Stimulated activated CD4-positive, alpha-beta T cell treated with anti-CD3 and anti-CD28 coated beads, Interleukin-15, amount 100 ng/mL, for 1 hour (primary cell): ENCODE measurements around the gene UTS2R.

Experiments used
- DNase-seq, 2 donors: peaks; one replicate each; pipeline ENCODE4 v3.0.0-alpha.2; 2020; ENCODE audit warnings: low read depth in 1 of 2, low spot score in 1 of 2

The UTS2R gene

DNA sequence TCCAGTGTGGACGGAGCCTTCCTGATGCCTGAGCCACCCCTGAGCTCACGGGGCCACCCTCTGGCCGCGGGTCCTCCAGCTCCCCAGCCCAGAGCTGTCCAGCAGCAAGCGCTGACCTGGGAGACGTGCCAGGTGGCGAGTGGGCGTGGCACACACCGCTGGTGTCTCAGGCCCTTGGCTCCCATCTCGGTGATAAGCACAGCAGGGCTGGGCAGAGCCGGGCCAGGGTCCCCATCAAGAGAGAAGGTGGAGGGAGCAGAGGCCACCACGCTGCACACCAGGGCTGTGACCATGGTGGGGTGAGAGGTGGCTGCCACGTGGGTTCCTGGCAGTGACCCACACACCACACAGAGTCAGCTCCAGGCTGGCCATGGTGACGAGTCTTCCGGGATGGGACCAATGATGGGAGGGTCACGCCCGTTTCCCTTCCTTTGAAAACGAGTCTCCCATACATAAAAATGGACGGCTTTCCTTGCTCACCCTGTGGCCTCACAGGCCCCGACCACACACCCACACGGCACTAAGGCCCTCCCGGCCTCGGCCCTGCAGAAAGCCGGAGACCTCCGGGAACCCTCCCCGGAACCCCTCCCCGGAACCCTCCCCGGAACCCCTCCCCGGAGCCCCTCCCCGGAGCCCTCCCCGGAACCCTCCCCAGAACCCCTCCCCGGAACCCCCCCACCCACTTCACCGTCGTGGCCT, 16.8 kb downstream of the UTS2R start:
- DNase-seq, result no peak

DNA sequence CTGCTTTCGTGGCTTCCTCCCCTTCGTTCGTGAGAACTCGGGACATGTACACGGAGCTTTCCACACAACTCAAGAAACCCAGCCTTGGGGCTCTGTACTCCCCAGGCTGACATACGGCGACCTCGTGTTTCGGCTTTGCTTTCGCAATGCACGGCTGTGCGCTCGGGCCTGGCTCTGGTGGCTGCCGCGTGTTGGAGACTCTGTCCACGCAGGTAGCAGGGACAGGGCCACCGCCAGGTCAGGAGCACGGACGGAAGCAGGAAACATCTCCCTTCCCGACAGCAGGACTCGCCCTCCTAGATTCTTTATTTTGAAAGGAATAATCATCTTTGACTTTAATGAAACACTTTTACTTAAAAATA, 17.3 kb downstream of the UTS2R start:
- DNase-seq, result no peak

DNA sequence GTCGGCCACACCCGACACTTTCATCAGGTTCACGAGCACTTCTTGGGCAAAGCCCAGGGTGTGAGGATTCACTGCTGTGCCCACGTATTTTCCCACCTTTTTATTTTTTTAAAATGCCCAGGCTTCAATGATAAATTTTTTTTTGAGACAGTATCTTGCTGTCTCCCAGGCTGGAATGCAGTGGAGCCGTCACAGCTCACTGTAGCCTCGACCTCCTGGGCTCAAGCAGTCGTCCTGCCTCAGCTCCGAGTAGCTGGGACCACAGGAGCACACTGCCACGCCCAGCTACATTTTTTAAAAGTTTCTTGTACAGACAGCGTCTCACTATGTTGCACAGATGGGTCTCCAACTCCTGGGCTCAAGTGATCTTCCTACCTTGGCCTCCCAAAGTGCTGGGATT, 17.8 kb downstream of the UTS2R start:
- DNase-seq, result no peak

DNA sequence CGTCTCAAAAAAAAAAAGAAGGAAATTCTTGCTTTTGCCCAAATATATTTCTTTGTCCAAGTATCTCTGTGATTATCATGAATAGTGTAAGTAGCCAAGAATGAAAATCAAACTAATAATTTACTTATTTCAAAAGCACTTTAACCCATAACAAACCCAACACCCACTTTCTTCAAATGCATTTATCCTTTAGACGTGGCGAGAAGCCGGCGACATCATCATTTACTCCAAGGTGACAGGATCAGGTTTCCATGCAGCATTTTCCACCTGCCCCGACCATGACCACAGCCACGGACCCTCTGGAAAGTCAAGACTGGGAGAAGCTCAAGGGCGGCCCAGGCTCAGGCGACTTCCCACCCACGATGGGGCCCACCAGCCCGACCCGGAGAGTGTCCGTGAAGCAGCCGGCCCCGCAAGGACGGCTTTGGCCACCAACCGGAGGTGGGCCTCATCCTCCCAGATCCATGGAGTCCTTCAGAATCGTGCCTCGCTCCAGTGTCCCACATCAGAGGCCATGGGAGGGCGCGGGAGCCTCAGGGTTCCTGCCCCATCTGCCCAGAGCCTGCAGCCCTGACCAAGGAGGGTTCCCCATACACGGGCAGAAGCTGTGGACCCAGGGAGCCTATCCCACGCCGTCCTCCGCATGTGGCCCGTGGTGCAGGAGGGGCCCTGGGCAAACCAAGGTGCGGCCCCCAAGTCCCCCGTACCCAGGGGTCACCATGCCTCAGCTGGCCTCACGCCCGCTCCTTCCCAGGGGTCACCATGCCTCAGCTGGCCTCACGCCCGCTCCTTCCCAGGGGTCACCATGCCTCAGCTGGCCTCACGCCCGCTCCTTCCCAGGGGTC, 18.7 kb downstream of the UTS2R start:
- DNase-seq, result no peak

DNA sequence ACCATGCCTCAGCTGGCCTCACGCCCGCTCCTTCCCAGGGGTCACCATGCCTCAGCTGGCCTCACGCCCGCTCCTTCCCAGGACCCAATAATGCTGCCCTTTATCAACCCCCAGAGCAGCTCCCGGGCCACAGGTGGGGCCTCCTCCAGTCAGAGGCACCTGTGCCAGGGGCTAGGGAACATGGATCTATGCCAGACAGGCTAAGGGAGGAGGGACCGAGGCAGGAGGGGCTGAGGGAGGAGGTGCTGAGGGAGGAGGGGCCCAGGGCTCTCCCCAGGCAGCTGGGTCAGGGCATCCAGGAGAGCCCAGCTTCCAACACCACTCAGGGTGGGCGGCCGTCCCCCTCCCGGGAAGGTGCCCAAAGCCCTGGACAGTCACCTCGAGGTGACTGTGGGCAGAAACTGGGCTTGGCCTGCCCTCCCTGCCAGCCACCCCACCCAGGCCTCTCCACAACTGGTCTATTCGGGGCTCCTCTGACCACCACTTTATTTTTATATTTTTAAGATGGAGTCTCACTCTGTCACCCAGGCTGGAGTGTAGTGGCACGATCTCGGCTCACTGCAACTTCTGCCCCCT, 19.4 kb downstream of the UTS2R start:
- no peak for DNase-seq

DNA sequence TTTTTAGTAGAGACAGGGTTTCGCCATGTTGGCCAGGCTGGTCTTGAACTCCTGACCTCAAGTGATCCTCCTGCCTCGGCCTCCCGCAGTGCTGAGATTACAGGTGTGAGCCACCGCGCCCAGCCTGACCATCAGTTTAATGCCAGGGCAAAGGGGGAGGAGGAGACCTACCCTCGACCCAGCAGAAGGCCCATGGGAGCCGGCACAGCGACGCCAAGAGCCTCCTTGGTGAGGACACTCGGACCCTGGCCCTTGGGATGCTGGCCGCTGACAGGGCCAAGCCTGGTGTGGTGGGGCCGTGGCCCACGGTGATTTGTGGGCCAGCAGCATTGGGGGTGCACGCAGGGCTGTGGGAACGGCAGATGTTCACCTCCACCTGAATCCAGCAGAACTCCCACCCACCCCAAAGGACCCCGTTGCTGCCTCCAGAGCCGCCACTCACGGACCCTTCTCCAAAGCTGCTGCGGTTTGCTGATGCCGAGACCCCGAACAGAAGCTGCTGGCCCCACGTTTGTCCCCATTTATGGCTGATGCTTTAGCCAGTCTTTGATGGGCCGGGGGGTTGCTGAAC, 20.0 kb downstream of the UTS2R start:
- no peak for DNase-seq

DNA sequence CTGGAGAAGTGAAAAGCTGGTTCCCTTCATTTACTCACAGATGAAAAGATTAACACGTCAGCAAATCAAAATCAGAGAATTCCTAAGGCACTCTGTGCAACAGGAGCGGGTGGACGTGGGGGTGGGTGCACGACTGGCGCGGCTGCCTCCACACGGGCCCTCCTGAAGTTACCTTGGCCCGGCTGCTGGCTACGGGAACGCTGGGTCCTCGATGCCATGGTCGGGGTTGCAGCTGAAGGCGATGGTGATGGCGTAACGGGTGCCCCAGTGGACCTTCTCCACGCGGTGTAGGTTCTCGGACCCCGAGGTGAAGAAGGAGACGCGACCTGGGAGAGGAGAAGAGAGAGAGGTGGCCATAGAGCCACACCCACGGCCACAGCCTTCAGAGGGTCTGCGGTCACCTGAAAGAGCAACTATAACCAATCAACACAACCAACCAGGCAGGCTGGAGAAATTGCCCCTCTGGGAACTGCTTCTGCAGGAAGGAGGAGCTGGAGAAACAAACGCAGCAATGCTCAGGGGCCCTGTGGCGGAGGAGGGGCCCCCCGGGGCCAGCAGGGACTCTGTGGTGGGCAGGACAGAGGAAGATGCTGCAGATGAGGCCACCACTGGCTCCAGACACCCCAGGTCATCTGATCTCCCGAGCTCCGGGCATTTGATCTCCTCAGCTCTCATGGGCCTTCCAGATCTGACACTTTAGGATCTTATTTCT, 20.8 kb downstream of the UTS2R start:
- DNase-seq, result no peak

DNA sequence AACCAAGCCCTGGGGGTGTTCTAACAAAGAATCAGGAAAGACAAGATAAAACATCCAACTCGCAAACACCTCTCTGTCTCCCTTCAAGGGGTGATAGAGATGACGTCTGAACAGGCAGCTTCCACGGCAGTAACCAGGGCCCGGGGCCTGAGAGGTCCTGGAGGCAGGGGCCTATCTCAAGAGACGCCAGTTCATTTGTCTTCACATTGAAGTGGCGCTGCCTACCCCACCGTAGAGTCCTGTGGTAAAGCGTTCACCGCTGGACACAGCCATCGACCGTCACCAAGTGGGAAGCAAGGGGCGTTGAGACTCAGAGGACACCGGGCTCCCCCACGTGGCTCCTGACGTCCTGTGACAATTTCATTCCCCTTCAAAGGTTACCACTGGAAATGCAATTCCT, 21.4 kb downstream of the UTS2R start:
- DNase-seq, result no peak

DNA sequence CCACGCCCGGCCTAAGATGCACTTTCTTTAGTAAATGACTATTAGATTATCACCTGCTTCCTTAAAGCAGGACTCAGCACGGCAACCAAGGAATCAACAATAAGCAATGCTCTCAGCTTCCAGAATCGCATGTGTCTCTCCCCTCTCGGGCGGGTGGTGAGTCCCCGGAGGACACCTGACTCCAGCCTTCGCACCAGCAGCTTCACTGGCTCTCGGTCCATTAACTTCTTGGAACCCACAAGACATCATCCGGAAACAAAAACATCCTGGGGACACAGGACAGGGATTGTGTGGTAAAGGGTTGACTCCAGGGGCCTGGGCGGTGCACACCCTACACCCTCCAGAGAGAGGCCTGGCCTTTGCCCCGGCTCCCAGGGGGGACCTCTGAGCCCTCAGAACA, 22.7 kb downstream of the UTS2R start:
- no peak for DNase-seq

DNA sequence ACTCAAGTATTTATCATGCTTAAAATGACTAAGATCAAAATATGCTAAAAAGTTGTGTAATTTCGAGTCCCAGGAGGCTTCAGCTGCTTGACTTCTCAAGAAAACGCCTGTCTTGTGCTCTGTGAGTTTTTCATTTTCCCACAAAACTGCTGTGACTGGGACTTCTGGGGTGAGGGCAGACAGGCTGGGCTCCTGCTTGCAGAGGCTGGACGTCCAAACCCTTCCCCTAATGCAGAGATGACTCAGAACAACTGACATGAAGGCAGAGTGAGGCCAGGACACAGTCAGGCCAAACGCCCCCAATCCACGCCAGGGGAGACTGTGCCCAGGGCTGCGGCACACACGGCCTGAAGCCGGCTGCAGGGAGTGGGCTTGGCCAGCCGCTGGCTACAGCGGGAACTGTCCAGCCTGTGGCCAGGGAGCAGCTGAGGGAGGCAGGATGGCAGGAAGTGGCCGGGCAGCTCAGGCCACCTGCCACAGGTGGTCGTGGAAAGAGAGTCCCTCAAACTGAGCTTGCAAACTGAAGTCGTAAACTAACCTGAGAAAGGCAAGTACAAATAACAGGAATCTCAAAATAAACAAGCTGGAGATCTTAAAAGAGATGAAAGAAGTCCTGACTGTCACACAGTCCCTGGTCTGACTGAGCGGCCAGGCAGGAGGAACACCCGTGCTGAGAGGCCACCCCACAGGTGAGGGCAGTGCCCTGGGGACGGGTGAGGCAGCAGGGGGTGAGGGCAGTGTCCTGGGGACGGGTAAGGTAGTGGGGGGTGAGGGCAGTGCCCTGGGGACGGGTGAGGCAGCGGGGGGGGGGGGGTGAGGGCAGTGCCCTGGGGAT, 25.3 kb downstream of the UTS2R start:
- no peak for DNase-seq

DNA sequence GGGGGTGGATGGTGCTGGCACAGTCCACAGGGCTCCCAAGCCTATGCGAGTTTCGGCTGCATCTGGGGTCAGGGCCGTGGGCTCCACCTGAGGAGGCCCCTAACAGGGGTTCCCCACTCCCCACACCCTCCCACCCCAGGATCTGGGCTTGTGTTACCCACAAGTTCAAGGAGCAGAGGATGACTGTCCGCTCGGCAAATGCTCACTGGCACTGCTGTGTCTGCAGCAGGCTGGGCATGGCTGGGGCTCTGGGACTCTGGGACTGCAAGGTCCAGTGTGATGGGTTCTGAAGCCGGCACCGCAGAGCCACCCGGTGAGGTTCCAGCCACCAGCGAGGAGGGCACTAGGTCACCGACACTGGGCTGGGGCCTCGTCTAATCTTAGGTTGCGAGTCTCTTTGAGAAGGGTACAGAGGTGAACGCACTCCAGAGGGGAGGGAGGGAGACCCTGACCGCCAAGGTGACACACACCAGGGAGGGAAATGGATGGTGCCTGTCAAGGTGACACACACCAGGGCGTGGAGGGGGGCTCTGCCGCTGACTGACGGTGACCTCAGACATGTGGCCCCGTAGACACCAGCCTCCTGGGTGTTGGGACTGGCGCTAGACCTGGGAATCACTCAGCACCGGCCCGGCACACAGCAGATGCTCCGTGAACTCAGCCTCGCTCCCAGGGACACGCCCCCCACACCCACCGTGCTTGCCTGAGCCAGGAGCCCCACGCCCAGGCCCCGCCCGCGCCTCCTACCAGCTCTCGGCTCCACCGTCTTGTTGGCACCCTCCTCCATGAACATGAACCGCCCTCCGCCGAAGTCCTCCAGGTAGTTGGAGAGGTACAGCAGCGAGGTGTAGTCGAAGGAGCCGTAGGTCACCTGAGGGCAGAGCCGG, 26.1 kb downstream of the UTS2R start:
- DNase-seq, result no peak

DNA sequence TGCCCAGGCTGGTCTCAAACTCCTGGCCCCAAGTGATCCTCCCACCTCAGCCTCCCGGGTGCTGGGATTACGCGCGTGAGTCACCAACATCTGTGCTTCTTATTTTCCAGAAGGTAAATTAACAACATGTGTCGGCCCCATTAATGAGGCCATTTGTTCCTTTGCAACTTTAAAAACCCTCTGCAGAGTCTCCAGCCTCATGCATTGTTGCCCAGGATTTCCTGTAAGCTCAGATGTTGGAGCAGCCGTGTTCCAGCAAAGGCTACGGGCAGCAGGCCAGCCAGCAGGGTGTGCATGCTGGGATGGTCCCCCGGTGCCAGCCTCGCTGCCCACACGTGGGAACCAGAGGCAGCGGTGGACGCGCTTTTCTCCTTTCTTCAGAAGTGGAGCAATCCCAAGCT, 27.5 kb downstream of the UTS2R start:
- DNase-seq, result no peak

DNA sequence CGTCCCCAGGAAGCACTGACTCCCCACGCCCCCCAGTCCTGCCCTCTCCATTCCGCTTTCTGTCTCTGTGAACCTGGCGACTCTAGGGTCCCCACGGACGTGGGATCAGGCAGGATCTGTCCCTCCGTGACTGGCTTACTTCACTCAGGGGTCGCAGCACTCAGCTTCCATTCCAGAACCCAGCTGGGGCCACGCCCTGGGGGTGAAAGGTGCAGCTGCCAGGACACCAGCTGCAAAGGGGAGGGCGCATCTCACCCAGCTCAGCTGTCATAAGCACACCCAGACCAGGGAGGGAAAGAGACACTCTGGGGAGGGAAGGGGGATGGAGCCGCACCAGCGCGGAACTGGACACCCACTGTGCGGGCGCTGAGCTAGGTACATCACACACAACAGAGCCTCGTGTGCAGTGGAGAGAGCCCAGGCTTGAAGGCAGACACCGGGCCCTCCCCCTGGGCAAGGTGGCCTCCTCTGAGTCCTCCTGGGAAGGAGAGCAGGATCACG, 28.1 kb downstream of the UTS2R start:
- DNase-seq, result no peak

DNA sequence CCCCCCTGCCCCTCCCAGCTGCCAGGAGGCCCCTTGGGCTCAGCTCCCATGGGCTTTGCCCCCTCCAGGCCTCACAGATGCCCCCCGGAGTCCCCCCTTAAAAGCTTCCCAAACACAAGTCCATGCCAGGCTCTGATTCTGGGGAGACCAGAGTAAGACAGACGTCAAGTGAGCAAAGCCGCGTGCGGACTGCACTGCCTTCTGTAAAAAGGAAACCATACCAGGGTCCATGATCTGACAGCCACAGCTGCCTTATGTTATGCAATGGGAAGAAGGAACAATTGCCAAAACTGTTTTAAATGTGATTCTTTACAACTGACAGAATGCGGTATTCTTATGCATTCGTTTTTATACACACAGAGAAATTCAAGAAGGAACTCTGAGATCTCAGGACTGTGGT, 28.6 kb downstream of the UTS2R start:
- no peak for DNase-seq

DNA sequence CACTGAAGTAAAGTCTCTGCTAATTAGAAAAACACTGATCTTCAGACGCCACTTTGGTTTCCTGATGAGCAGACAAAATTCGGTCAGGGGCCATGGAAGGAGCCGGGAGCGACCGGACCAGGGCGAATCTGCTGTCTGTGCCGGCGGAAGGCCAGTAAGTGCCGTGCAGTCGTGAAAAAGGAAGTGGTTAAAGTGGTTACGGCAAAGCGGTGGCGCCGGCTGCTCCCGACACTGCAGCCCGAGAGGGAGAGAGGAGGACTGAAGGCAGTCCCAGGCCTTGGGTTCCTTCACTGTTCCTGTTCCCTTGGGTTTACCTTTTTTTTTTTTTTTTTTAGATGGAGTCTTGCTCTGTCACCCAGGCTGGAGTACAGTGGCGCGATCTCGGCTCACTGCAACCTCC, 29.3 kb downstream of the UTS2R start:
- peak; percentile 10 to 13 for DNase-seq

DNA sequence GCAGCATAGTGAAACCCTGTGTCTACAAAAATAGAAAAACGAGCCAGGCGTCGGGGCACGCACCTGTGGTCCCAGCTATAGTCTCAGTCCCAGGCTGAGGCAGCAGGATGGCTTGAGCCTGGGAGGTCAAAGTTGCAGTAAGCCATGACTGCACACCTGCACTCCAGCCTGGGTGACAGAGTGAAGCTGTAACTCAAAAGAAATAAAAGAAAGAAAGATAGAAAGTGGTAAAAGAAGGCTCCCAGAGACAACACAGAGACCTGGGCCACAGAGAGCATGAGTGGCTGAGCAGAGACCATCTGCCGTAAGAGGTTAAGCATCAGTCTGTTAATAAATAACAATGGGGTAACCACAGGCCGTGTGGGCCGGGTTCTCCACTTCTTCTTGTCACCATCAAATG, 31.3 kb downstream of the UTS2R start:
- no peak for DNase-seq

DNA sequence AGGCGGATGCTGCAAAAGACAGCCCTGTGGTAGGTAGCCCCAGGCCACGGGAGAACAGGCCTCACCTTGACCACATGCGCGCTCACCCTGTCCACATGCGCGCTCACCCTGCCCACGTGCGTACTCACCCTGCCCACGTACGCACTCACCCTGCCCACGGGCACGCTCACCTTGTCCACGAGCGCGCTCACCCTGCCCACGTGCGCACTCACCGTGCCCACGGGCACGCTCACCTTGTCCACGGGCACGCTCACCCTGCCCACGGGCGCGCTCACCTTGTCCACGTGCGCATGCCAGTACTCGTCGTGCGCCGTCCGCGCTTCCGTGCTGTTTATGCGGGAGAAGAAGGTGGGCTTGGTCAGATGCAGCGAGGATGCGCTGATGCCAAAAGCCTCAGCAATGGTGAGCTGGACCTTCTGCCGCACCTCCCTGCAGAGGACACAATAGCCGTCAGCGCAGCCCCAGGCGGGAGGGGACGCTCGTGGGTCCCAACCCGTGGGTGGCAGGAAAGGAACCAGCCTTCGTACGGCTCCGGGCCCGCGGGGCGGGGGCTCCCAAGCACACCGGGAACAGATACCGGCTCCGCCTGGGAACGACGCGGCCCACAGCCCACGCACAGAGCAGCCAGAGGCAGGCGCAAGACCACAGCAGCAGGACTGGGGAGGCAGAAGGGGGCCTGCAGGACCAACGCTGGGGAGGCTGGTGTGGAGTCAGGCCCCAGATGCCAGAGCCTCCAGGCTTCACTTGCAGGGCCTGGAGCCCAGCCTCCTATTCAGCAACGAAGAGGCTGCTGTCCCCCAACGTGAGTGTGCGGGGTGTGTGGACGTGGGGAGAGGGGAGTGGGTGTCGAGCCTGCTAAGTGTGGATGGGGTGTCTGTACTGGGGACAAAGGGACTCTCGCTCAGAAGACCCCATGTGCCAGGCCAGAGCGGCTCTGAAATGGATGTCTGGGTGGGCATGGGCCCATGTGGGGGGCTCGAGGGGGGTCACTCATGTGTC, 32.4 kb downstream of the UTS2R start:
- no peak for DNase-seq

DNA sequence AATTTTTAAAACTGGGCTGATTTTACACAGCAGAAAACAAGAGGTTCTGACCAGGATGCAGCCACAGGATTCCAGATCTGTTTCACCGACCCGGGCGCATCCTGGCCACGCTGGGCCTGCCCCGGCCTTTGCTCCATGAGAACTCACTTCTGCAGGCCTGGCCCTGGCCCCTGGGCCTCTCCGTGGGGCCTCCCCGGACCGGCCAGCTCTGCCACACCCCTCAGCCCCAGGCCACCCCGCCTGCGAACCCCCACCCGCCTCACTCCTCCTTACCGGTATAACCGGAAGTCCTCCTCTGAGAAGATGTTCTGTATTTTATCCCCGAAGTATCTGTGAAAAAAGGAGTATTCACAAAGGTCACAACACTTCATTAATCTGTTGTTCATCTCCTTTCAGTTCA, 33.5 kb downstream of the UTS2R start:
- no peak for DNase-seq
